NCI-H1436 (cell line): Measurements from ENCODE around the gene ZFP69.

Experiments
- DNase-seq: peaks from one replicate; lab custom pipeline; 2025; lab: John Stamatoyannopoulos, UW

ZFP69 gene

GRCh38 chr1:40508375-40509341 is 31.6 kb downstream of the ZFP69 start, which contains the start of gene EXO5:
TSS of gene EXO5 (plus strand) at chr1:40508767. CDS start at chr1:40514545, 5,778 bp downstream.
- peak; percentile 81 for DNase-seq

DNA sequence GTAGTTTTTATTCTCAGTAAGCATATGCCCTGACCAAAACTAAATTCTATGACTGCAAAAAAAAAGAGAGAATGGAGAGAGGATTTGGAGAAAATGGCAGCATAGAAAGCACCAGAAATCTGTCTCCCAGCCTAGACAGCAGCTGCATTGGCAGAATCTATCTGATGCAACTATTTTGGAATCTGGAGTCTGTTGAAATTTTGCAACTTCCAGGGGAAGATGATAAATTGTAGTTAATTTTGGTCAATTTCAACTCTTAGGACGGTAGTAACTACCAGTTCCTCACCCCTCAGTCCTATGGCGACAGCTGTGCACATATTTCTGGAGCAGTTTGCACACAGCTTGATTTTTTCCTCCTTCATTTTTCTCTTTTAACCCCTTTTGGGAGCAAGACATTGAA is 42.4 kb downstream of the ZFP69 start:
- no peak for DNase-seq

DNA sequence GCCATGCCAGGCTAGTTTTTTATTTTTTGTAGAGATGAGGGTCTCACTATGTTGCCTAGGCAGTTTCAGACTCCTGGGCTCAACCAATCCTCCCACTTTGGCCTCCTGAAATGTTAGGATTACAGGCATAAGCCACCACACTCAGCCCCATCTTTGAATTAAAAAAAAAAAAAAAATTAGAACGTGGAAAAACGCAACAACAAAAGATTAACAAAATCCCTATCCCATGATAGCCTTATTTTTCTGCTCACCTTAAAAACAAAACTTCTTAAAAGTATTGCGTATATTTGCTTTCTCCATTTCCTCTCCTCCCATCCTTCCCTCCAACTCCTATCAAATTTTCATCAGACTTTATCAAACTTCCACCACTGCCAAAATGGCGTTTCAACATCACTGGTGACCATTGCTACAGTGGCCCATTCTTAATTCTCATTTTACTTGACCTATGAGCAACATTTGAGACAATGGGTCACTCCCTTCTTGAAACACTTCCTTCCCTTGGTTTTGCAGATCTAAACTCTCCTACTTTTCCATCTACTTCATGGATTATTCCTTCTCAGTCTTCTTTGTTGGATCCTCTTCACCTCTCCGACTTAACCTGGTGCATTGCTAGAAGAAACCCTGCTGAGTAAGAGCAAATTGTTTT is 53.8 kb downstream of the ZFP69 start:
- no peak for DNase-seq

DNA sequence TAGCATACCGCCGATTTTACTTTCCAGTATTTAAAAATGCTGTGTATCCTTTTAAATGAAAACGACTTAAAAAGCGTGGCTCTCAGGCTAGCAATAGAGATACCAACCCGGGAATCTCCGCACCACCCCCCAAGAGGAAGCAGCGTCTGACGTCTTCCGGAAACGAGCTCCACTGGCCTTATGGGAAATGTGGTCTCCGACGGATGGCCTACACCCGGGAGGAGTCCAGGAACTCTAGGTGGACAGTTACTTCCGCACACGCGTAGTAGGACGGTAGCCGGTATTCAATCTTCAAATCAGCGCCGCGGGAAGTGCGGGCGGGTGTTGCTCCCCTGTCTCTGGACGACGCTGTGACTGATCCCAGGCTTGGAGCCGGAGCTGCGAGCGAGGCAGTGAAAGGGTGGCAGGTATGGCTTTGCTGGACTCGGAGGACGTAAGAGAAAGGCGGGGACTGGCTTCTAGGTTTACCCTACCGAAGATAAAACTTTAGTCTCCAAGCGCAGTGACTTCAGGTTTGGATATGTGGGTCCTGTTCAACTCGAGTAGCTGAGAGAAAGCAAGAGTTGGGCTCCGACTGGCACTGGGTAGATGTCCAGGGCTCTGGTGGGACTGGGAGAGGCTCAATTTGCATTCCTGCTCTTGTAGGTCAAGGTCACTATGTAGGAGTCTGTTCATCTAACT is 54.4 kb downstream of the ZFP69 start, which contains the start of gene ZNF684:
ZNF684 (plus strand) TSS at position 257 of the 681 bp plus-strand sequence. CDS start 1,530 bp downstream, outside the sequence.
- DNase-seq: peak; percentile 84

DNA sequence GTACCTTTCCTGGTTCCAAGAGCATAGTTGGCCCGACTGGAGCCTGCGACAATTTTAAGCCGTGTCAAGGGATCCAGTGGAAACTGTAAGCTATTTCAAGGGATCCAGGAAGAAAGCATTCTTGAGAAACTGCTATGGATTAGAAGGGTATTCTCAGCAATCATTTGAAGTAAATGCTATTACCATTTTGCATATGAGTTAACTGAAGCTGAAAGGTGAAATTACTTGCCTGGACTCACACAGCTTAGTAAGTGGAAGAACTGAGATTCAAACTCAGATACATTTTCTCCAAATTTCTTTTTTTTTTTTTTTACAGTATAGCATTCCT is 54.9 kb downstream of the ZFP69 start:
- no peak for DNase-seq

DNA sequence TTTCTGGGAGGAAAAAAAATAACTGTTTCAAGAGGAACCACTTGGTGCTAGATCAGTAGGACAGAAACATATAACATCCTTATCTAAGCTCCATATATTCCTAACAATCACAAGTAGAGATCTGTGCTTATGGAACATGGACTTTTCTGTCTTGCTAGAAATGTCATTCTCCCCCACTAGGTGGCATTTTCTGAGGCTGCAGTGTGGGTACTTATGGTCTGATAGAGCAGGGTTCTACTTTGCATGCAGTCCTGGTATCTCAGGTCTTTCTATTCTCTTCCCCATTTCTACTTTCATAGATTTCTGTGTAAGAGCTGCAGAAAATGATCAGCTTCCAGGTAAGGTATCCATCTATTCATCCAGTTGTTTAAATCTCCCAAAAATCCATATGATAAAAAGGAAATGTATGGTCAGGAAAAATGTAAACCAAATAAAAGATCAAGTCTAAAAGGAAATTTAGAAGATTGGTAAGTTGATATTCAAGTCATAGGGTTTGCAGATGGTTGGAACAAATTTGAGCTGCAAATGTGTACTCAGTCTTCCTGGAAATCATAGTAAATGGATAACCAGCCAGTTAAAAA is 55.8 kb downstream of the ZFP69 start:
- DNase-seq: peak; percentile 45

DNA sequence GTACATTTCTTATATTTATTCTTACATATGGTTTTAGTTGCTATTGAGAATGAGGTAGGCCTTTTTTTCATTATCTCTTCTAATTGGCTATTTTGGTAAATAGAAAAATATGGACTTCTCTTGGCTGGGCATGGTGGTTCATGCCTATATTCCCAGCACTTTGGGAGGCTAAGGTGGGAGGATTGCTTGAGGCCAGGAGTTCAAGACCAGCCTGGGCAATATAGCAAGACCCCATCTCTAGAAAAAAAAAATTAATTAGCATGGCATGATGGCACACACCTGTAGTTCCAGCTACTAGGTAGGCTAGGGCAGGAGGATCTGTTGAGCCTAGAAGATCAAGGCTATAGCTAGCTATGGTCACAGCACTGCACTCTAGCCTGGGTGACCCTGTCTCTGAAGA is 57.5 kb downstream of the ZFP69 start:
- no peak for DNase-seq

GRCh38 chr1:40535732-40536131 is 58.6 kb downstream of the ZFP69 start:
- DNase-seq: no peak

GRCh38 chr1:40539338-40539737 is 62.2 kb downstream of the ZFP69 start:
- DNase-seq: no peak
